Measurements from ENCODE around the gene TRIB2. TPM values are rescaled to one million over a fixed set of nuclear protein-coding genes. Genes with fewer than 3 reads are reported as not detected.

TRIB2 gene
- total and polyA plus RNA-seq, 2 donors (not counting 3 experiments of a cell fraction or from before 2014, with no cell fraction given): 15.8 to 20.5 TPM

DNA sequence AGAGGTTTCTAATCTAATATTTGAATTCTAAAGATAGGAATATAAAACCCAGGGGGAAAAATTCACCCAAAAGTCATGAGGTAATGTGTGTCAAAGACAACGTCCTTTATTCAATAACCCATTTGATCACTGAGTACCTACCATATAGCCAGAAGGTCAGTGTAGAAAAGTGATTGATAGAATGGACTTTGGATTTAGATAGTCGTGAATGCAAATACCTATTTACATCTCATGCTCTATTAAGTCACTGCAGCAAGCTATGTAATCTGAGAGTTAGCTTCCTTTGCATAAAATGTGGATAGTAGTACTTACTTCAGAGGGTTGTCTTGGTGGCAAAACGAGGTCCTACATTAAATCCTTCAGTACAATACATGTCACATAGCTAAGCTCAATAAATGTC lies 27.8 kb upstream of the TRIB2 start:
- no peaks in the 10 kb centered on the region for H3K9me3 ChIP-seq (replicated peaks; ENCODE audit: control insufficient read depth, insufficient read depth, low read length)
- peaks cover 2 to 3% of the 10 kb centered on the region in 2 experiments for H3K27me3 ChIP-seq (ENCODE audit: control insufficient read depth in 2 of 2, insufficient read depth in 2 of 2, low read length in 2 of 2)
- H3K36me3 ChIP-seq (ENCODE audit: control insufficient read depth in 2 of 2, extremely low read depth in 1 of 2, insufficient read depth in 2 of 2, low read length in 2 of 2): no peaks in the 10 kb centered on the region
- no peak overlapping the region for H3K9ac ChIP-seq (replicated peaks; ENCODE audit: extremely low read depth, insufficient read depth, low read length)
- no peak overlapping the region for H2AFZ ChIP-seq (ENCODE audit: low read depth, low read length)
- POLR2A ChIA-PET: no interaction called here
- FAIRE-seq (no peak), DNase-seq (ENCODE audit: low read depth, low spot score) (no peak)
- TF ChIP-seq, protein P1, sequence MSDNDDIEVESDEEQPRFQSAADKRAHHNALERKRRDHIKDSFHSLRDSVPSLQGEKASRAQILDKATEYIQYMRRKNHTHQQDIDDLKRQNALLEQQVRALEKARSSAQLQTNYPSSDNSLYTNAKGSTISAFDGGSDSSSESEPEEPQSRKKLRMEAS (IDR thresholded peaks at IDR 0.05; ENCODE audit: insufficient read depth, insufficient read length): no peak
- TF ChIP-seq FOS (IDR thresholded peaks at IDR 0.05; ENCODE audit: borderline replicate concordance, insufficient read depth, low read length): no peak
- TF ChIP-seq, protein P2, sequence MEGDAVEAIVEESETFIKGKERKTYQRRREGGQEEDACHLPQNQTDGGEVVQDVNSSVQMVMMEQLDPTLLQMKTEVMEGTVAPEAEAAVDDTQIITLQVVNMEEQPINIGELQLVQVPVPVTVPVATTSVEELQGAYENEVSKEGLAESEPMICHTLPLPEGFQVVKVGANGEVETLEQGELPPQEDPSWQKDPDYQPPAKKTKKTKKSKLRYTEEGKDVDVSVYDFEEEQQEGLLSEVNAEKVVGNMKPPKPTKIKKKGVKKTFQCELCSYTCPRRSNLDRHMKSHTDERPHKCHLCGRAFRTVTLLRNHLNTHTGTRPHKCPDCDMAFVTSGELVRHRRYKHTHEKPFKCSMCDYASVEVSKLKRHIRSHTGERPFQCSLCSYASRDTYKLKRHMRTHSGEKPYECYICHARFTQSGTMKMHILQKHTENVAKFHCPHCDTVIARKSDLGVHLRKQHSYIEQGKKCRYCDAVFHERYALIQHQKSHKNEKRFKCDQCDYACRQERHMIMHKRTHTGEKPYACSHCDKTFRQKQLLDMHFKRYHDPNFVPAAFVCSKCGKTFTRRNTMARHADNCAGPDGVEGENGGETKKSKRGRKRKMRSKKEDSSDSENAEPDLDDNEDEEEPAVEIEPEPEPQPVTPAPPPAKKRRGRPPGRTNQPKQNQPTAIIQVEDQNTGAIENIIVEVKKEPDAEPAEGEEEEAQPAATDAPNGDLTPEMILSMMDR (IDR thresholded peaks at IDR 0.05; ENCODE audit: extremely low read depth in 1 of 2, insufficient read depth in 1 of 2, low read depth in 1 of 2, low read length in 2 of 2): no peak
- TF ChIP-seq POLR2A (IDR thresholded peaks at IDR 0.05; ENCODE audit: low read depth, low read length): no peak
- TF ChIP-seq POLR2AphosphoS5 (IDR thresholded peaks at IDR 0.05; ENCODE audit: insufficient read depth, low read depth, low read length): no peak
- no peak for TF ChIP-seq MYC (IDR thresholded peaks at IDR 0.05; ENCODE audit: low read depth, low read length)
- no peak for TF ChIP-seq GATA2 (IDR thresholded peaks at IDR 0.05; ENCODE audit: insufficient read depth, insufficient read length, low read depth, low read length)
- no peak for TF ChIP-seq JUN (IDR thresholded peaks at IDR 0.05; ENCODE audit: borderline replicate concordance, insufficient read depth, insufficient read length, low read depth)
- TF ChIP-seq EZH2 (IDR thresholded peaks at IDR 0.05; ENCODE audit: borderline replicate concordance, low read depth, low read length, severe bottlenecking): no peak
- H3K27ac ChIP-seq (ENCODE audit: insufficient read depth, low read depth, low read length): no peak overlapping the region
- CTCF ChIA-PET: interaction anchor here (1.0 to 1.3 kb wide), 3 partner anchors 9 to 28 kb away, joined by 3 to 5 read pairs (median 3); partner anchors contain the start of gene TRIB2
- H3K79me2 ChIP-seq (ENCODE audit: control insufficient read depth, insufficient read depth, low read length): no peaks in the 10 kb centered on the region
- no peak overlapping the region for H3K4me2 ChIP-seq (ENCODE audit: insufficient read depth, low read length)
- no TSS peak for BruUV-seq (replicated peaks)
- H3K4me3 ChIP-seq (replicated peaks in 1 of 3; ENCODE audit: insufficient read depth in 1 of 3, low read depth in 1 of 3, low read length in 3 of 3): no peak overlapping the region
- no peaks in the 10 kb centered on the region for H3K4me1 ChIP-seq (ENCODE audit: control insufficient read depth, extremely low read depth, insufficient read depth, low read length)
- dilution Hi-C loops (cut with MboI; ENCODE audit: extremely low pct_ligation_motif_present, low sequenced_read_pairs) (no loop called here), intact Hi-C loops (cut with micrococcal nuclease) (no loop called here)
- no peaks in the 10 kb centered on the region for H4K20me1 ChIP-seq (replicated peaks; ENCODE audit: control insufficient read depth, extremely low read depth, insufficient read depth, low read length)
- no peaks in the 10 kb centered on the region for H3K9me1 ChIP-seq (replicated peaks; ENCODE audit: control insufficient read depth, extremely low read depth, insufficient read depth, low read length)
